ENCODE measurements around the gene GABARAP. TPM values are rescaled to one million over a fixed set of nuclear protein-coding genes. Genes with fewer than 3 reads are reported as not detected.

The GABARAP gene
- total and polyA plus RNA-seq, 9 donors, result 526 to 1,518 (median 640) TPM

- TF ChIP-seq POLR2A (IDR thresholded peaks at IDR 0.05) (no peak), CTCF (IDR thresholded peaks at IDR 0.05) (peak in 1 of 3 donors; percentile 0), EP300 (IDR thresholded peaks at IDR 0.05) (no peak)
- DNase-seq, result no peak
- H3K9me3 ChIP-seq, result no peaks in the 10 kb centered on the region
- H3K36me3 ChIP-seq, result no peaks in the 10 kb centered on the region
- H3K4me1 ChIP-seq (ENCODE audit: insufficient read depth), result peaks cover 20% of the 10 kb centered on the region
- peak overlapping the region; percentile 56 for H3K4me3 ChIP-seq
- H3K27me3 ChIP-seq, result no peaks in the 10 kb centered on the region
- intact Hi-C loops (cut with DNase I), result no loop called here
- peak overlapping the region in 1 of 2 donors; percentile 50 for H3K27ac ChIP-seq
- WGBS, 3 donors, result 7 to 11% (median 8%) methylated on average over 9 of the region's 9 CpGs
Observed at GRCh38 chr17:7215136-7215638, 27.1 kb downstream of the GABARAP start.

- WGBS, 3 donors, result 0 to 1% (median 1%) methylated on average over 40 to 45 of the region's 45 CpGs
- peaks cover 20% of the 10 kb centered on the region for H3K4me1 ChIP-seq (ENCODE audit: insufficient read depth)
- intact Hi-C loops (cut with DNase I), result no loop called here
Observed at GRCh38 chr17:7214300-7215135, 27.7 kb downstream of the GABARAP start.

GRCh38 chr17:7213895-7214299 lies 28.4 kb downstream of the GABARAP start:
- WGBS, 3 donors, result 4 to 5% (median 4%) methylated on average over 15 of the region's 15 CpGs
- TF ChIP-seq EP300 (IDR thresholded peaks at IDR 0.05) (no peak), POLR2A (IDR thresholded peaks at IDR 0.05) (peak; percentile 28), CTCF (IDR thresholded peaks at IDR 0.05) (peak in 1 of 3 donors; percentile 43)
- peak in 3 of 5 donors; percentile 75 to 93 (median 85) for DNase-seq
- no peaks in the 10 kb centered on the region for H3K9me3 ChIP-seq
- H3K27ac ChIP-seq, result peak overlapping the region in 1 of 2 donors; percentile 54
- H3K4me1 ChIP-seq (ENCODE audit: insufficient read depth), result peaks cover 16% of the 10 kb centered on the region
- no peaks in the 10 kb centered on the region for H3K27me3 ChIP-seq
- H3K4me3 ChIP-seq, result peak overlapping the region; percentile 56
- H3K36me3 ChIP-seq, result no peaks in the 10 kb centered on the region
- intact Hi-C loops (cut with DNase I), result no loop called here

More at GRCh38 chr17:7214300-7215135, 27.7 kb downstream of the GABARAP start:
- Histone ChIP-seq H3K4me3 (peak overlapping the region; percentile 56), H3K36me3 (no peaks in the 10 kb centered on the region), H3K27ac (peak overlapping the region in 1 of 2 donors; percentile 54), H3K27me3 (no peaks in the 10 kb centered on the region), H3K9me3 (no peaks in the 10 kb centered on the region)
- TF ChIP-seq POLR2A (IDR thresholded peaks at IDR 0.05) (no peak), CTCF (IDR thresholded peaks at IDR 0.05) (peak in 2 of 3 donors; percentile 53 to 57), EP300 (IDR thresholded peaks at IDR 0.05) (peak; percentile 14)
- peak; percentile 98 to 99 (median 99) for DNase-seq

GRCh38 chr17:7211491-7212273 lies 30.6 kb downstream of the GABARAP start:
- Histone ChIP-seq H3K4me1 (ENCODE audit: insufficient read depth) (peaks cover 14% of the 10 kb centered on the region), H3K9me3 (no peaks in the 10 kb centered on the region), H3K27me3 (no peaks in the 10 kb centered on the region), H3K27ac (no peak overlapping the region), H3K36me3 (no peaks in the 10 kb centered on the region), H3K4me3 (no peak overlapping the region)
- intact Hi-C loops (cut with DNase I), result no loop called here
- whole genome bisulfite sequencing, 3 donors, result 11 to 23% (median 18%) methylated on average over 32 to 37 of the region's 37 CpGs
- TF ChIP-seq POLR2A (IDR thresholded peaks at IDR 0.05) (no peak), EP300 (IDR thresholded peaks at IDR 0.05) (no peak), CTCF (IDR thresholded peaks at IDR 0.05) (no peak)
- peak in 2 of 5 donors; percentile 35 to 42 for DNase-seq
